ENCODE measurements around the gene COA8.
A peak's percentile ranks its signal among the peaks of the same experiment; 100 is the strongest.

Gene COA8

DNA sequence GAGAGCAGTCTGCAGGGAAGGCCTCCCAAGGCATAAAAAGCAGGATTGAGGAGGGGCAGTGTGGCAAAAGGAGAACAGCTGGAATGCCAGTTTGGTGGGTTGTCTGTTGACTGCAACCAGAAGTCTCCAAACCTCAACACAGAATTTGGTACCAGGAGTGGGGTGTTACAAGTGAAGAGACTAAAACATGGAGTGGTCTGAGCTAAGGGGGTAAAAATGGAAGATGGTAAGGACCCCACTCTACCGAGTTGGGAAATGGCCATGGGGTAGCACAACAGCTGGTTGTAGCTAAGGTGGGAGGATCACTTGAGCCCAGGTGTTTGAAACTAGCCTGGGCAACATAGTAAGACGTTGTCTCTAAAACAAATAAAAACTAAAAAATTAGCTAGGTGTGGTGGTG, 48.5 kb downstream of the COA8 start:
- TF ChIP-seq, protein P1, sequence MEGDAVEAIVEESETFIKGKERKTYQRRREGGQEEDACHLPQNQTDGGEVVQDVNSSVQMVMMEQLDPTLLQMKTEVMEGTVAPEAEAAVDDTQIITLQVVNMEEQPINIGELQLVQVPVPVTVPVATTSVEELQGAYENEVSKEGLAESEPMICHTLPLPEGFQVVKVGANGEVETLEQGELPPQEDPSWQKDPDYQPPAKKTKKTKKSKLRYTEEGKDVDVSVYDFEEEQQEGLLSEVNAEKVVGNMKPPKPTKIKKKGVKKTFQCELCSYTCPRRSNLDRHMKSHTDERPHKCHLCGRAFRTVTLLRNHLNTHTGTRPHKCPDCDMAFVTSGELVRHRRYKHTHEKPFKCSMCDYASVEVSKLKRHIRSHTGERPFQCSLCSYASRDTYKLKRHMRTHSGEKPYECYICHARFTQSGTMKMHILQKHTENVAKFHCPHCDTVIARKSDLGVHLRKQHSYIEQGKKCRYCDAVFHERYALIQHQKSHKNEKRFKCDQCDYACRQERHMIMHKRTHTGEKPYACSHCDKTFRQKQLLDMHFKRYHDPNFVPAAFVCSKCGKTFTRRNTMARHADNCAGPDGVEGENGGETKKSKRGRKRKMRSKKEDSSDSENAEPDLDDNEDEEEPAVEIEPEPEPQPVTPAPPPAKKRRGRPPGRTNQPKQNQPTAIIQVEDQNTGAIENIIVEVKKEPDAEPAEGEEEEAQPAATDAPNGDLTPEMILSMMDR (IDR thresholded peaks at IDR 0.05; ENCODE audit: insufficient read depth, low read depth, low read length, missing control alignments): no peak

DNA sequence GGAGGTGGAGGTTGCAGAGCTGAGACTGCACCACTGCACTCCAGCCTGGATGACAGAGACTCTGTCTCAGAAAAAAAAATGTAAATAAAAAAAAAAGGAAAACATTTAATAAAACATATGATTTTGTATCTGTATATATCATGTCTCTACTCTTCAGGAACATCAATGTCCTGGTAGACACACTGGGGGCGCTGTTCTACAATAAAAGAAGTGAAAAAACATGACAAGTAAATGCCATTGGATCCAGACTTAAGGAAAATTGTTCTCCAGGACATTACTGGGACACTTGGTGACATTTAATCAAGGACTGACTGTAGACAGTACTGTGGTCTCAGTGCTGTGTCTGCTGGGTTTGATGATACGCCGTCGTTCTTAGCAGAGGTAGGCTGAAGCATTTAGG, 50.8 kb downstream of the COA8 start:
- no peak for DNase-seq (ENCODE audit: low read depth)
- TF ChIP-seq, protein P1 (IDR thresholded peaks at IDR 0.05; ENCODE audit: insufficient read depth, low read depth, low read length, missing control alignments): no peak
- no peak overlapping the region for H3K4me3 ChIP-seq (ENCODE audit: low read depth, low read length)

More for the DNA sequence above, 48.5 kb downstream of the COA8 start:
- H3K4me3 ChIP-seq (ENCODE audit: low read depth, low read length): no peak overlapping the region
- DNase-seq (ENCODE audit: low read depth): no peak

DNA sequence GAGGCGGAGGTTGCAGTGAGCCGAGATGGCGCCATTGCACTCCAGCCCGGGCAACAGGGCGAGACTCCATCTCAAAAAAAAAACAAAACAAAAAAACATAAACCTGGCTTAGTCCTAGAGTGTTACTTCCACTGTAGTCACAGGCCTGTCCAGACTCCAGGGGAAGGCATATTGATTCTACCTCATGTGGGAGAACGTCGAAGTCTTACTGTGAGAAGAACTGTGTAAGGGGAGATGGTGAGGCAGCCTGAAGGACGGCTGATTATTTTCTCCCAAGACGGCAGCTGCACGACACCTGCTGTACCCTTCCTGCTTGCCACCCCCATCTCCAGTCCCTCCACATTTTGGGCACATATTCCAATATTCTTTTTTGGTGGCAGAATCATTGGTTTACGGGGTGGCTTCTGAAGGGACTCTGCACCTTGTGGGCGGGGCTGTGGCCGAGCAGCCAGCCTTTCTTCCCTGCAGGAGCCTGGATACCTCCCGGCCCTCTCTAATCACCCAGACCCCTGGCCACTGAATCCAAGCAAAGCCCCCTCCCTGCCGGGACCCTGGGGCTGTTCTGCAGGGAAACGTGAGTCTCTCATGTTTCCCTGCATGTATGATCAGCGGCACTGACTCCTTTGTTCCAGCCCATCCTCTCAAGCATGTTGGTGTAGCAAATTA, 54.0 kb downstream of the COA8 start:
- DNase-seq (ENCODE audit: low read depth): no peak
- TF ChIP-seq, protein P1 (IDR thresholded peaks at IDR 0.05; ENCODE audit: insufficient read depth, low read depth, low read length, missing control alignments): no peak
- no peak overlapping the region for H3K4me3 ChIP-seq (ENCODE audit: low read depth, low read length)

DNA sequence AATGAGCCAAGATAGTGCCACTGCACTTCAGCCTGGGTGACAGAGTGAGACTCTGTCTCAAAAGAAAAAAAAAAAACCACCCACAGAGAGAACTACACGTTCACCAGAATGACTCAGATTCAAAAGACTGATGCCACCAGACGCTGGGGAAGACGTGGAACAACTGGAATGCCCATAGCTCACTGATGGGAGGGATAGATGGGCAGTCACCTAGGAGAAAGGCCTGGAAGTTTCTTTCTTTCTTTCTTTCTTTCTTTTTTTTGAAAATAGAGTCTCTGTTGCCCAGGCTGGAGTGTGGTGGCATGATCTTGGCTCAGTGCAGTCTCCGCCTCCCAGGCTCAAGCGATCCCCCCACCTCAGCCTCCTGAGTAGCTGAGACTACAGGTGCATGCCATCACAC, 56.3 kb downstream of the COA8 start:
- DNase-seq (ENCODE audit: low read depth): no peak
- TF ChIP-seq, protein P1 (IDR thresholded peaks at IDR 0.05; ENCODE audit: insufficient read depth, low read depth, low read length, missing control alignments): no peak
- no peak overlapping the region for H3K4me3 ChIP-seq (ENCODE audit: low read depth, low read length)

DNA sequence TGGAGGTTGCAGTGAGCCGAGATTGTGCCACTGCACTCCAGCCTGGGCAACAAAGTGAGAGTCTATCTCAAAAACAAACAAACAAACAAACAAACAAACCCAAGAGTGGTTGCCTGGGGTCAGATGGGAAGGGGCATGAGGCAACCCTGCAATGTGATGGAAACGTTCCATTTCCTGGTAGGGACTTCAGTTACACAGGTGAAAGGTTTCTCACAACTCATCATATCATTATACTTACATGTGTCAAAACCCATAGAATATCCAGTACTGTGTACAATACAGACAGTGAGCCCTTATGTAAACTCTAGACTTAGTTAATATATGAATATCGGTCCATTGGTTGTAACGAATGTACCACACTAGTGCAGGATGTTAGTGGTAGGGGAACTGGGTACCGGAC, 59.1 kb downstream of the COA8 start:
- TF ChIP-seq, protein P1 (IDR thresholded peaks at IDR 0.05; ENCODE audit: insufficient read depth, low read depth, low read length, missing control alignments): no peak

DNA sequence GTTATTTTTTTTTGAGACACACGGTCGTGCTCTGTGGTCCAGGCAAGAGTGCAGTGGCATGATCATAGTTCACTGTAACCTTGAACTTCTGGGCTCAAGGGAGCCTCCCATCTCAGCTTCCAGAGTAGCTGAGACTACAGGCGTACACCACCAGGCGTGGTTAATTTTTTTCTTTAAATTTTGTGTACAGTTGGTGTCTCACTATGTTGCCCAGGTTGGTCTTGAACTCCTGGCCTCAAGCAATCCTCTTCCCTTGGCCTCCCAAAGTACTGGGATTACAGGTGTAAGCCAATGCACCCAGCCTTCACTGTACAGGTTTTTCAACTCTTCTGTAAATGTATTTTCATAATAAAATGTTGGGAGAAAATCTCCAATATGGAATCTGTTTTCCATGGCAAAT, 60.5 kb downstream of the COA8 start:
- TF ChIP-seq, protein P1 (IDR thresholded peaks at IDR 0.05; ENCODE audit: insufficient read depth, low read depth, low read length, missing control alignments): no peak
- DNase-seq (ENCODE audit: low read depth): no peak
- no peak overlapping the region for H3K4me3 ChIP-seq (ENCODE audit: low read depth, low read length)

More for the DNA sequence above, 59.1 kb downstream of the COA8 start:
- H3K4me3 ChIP-seq (ENCODE audit: low read depth, low read length): no peak overlapping the region
- DNase-seq (ENCODE audit: low read depth): peak; percentile 40

Data from GM12865 (cell line).